NB4 (cell line): ENCODE results near the gene ZNF219.

Source experiments
- CTCF ChIP-seq: IDR thresholded peaks from one replicate; pipeline ENCODE4 v1.5.1; 2012; ENCODE audit warnings: low read depth, low read length
- MAX ChIP-seq: IDR thresholded peaks from 2 replicates; pipeline ENCODE4 v1.6.1; 2011; ENCODE audit warnings: low read depth, low read length
- MYC ChIP-seq: IDR thresholded peaks from 2 replicates; pipeline ENCODE4 v1.6.1; 2011; ENCODE audit warnings: low read depth, low read length
- POLR2A ChIP-seq: IDR thresholded peaks from 2 replicates; pipeline ENCODE4 v1.6.1; 2011; ENCODE audit warnings: mild to moderate bottlenecking; ENCODE audit not compliant: insufficient read length; ENCODE audit errors: extremely low read depth

GRCh38 chr14:21096978-21097635 lies 1.3 kb downstream of the ZNF219 start:
- TF ChIP-seq POLR2A (no peak), CTCF (no peak), MYC (no peak), MAX (no peak)
